Measurements from ENCODE around the gene TLR2. TPM values are rescaled to one million over a fixed set of nuclear protein-coding genes. Genes with fewer than 3 reads are reported as not detected.

TLR2 gene
- total RNA-seq, 4 donors from 2014 or later, result 0.40 to 17.6 (median 9.1) TPM

DNA sequence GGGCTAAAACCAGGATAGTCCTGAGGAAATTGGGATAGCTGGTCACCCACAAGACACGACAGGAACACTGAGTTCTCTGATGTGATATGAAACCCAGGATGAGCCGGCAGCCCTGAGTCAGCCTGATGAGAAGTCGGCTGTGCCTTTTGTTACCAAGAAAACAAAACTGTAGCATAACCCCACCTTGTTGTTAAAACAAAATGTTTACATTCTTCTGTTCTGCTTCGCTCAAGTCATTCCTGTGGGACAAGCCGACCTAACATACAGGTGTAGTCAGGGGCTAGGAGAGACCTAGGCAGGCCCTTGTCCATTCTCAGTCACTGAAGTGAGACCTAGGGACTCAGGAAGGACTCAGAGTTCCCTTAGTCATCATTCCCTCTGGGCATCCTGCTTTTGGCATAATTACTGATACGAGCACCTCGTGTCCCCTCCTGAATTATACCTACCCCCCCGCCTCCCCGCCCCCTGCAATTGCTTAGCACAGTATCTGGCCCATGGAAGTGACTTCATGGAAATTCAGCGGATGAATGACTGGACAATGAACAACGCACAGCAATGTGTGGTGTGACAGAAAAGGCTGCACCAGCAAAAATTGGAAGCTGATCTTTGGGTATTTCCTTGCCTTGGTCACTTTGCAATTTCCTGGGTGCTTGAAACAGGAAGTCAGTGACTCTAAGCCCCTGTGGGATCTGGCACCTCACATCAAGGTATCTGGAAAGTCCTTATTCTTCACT, 31.9 kb upstream of the TLR2 start:
- peak overlapping the region; percentile 15 to 56 (median 30) for H3K27ac ChIP-seq
- in situ Hi-C loops (cut with MboI; ENCODE audit: low pct_ligation_motif_present in 1 of 4, low pct_unique_long_range_greater_than_20kb in 1 of 4, low sequenced_read_pairs in 3 of 4) (no loop called here), intact Hi-C loops (cut with DNase I; ENCODE audit: low total_unique reads) (no loop called here)
- H3K9me3 ChIP-seq, result no peaks in the 10 kb centered on the region
- TF ChIP-seq, protein P1, sequence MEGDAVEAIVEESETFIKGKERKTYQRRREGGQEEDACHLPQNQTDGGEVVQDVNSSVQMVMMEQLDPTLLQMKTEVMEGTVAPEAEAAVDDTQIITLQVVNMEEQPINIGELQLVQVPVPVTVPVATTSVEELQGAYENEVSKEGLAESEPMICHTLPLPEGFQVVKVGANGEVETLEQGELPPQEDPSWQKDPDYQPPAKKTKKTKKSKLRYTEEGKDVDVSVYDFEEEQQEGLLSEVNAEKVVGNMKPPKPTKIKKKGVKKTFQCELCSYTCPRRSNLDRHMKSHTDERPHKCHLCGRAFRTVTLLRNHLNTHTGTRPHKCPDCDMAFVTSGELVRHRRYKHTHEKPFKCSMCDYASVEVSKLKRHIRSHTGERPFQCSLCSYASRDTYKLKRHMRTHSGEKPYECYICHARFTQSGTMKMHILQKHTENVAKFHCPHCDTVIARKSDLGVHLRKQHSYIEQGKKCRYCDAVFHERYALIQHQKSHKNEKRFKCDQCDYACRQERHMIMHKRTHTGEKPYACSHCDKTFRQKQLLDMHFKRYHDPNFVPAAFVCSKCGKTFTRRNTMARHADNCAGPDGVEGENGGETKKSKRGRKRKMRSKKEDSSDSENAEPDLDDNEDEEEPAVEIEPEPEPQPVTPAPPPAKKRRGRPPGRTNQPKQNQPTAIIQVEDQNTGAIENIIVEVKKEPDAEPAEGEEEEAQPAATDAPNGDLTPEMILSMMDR (IDR thresholded peaks at IDR 0.05), result no peak
- TF ChIP-seq EP300 (IDR thresholded peaks at IDR 0.05; ENCODE audit: low read depth), result no peak
- no peak for TF ChIP-seq POLR2A (IDR thresholded peaks at IDR 0.05)
- TF ChIP-seq POLR2AphosphoS5 (IDR thresholded peaks at IDR 0.05), result no peak
- WGBS, 2 donors (ENCODE audit: low coverage in 1 of 2), result 67 to 71% methylated on average over 3 to 11 of the region's 11 CpGs
- H3K4me3 ChIP-seq, result no peak overlapping the region
- H3K27me3 ChIP-seq, result no peaks in the 10 kb centered on the region
- no peak for DNase-seq
- no peaks in the 10 kb centered on the region for H3K36me3 ChIP-seq
- no peaks in the 10 kb centered on the region for H3K4me1 ChIP-seq

DNA sequence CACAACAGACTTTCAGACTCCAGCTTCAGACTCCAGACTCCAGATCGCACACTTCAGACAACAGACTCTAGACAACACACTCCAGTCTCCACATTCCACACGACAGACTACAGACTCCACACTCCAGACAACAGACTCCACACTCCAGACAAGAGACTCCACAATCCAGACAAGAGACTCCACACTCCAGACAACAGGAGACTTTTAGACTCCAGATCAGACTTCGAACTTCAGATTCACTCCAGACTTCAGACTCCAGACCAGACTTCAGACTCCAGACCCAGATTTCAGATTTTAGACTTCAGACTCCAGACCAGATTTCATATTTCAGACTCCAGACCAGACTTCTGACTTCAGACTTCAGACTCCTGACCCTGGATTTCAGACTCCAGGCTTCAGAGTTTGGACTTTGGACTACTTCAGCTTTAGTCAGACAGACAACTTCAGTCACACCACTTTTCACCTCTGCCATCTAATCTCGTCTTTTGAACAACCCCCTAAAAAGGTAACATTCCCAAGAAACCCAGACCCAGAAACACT, 29.0 kb upstream of the TLR2 start:
- WGBS, 2 donors (ENCODE audit: low coverage in 1 of 2), result 62 to 67% methylated on average over 4 of the region's 4 CpGs
- no peak for DNase-seq
- H3K27ac ChIP-seq, result peak overlapping the region in 2 of 4 donors; percentile 0 to 3

DNA sequence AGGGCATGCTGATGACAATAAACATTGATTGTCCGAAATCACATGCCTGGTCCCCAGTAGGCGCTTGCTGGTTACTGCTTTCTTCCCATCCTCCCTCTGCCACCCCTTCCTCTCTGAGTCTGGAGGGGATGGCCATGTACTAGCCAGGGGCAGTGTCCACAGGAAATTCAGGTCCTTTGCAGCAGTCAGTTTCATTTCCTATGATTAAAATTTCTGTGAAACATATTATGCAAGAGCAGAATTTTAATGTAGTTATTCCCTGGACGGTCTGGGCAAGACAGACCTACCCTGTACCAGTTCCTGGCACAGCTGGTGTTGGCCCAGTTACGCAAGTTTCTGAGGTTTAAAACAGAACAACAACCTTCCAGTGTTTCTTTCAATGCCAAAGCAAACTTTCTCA, 28.2 kb upstream of the TLR2 start:
- H3K36me3 ChIP-seq, result no peaks in the 10 kb centered on the region
- no peak overlapping the region for H3K4me3 ChIP-seq
- H3K27me3 ChIP-seq, result no peaks in the 10 kb centered on the region
- no peak for DNase-seq
- WGBS, 2 donors (ENCODE audit: low coverage in 1 of 2), result 70 to 94% methylated on average over 3 to 4 of the region's 4 CpGs
- in situ Hi-C loops (cut with MboI; ENCODE audit: low pct_ligation_motif_present in 1 of 4, low pct_unique_long_range_greater_than_20kb in 1 of 4, low sequenced_read_pairs in 3 of 4), result no loop called here
- TF ChIP-seq, protein P1 (IDR thresholded peaks at IDR 0.05), result no peak
- TF ChIP-seq EP300 (IDR thresholded peaks at IDR 0.05; ENCODE audit: low read depth) (no peak), POLR2AphosphoS5 (IDR thresholded peaks at IDR 0.05) (no peak), POLR2A (IDR thresholded peaks at IDR 0.05) (no peak)
- H3K27ac ChIP-seq, result peak overlapping the region in 3 of 4 donors; percentile 25 to 43 (median 28)
- H3K9me3 ChIP-seq, result no peaks in the 10 kb centered on the region
- intact Hi-C loops (cut with DNase I; ENCODE audit: low total_unique reads), result no loop called here
- H3K4me1 ChIP-seq, result no peaks in the 10 kb centered on the region

More for the DNA sequence above, 29.0 kb upstream of the TLR2 start:
- H3K4me3 ChIP-seq, result no peak overlapping the region
- in situ Hi-C loops (cut with MboI; ENCODE audit: low pct_ligation_motif_present in 1 of 4, low pct_unique_long_range_greater_than_20kb in 1 of 4, low sequenced_read_pairs in 3 of 4) (no loop called here), intact Hi-C loops (cut with DNase I; ENCODE audit: low total_unique reads) (no loop called here)
- H3K27me3 ChIP-seq, result no peaks in the 10 kb centered on the region
- H3K36me3 ChIP-seq, result no peaks in the 10 kb centered on the region
- TF ChIP-seq POLR2AphosphoS5 (IDR thresholded peaks at IDR 0.05) (no peak), POLR2A (IDR thresholded peaks at IDR 0.05) (no peak), EP300 (IDR thresholded peaks at IDR 0.05; ENCODE audit: low read depth) (no peak)
- TF ChIP-seq, protein P1 (IDR thresholded peaks at IDR 0.05), result no peak
- H3K4me1 ChIP-seq, result no peaks in the 10 kb centered on the region
- no peaks in the 10 kb centered on the region for H3K9me3 ChIP-seq

DNA sequence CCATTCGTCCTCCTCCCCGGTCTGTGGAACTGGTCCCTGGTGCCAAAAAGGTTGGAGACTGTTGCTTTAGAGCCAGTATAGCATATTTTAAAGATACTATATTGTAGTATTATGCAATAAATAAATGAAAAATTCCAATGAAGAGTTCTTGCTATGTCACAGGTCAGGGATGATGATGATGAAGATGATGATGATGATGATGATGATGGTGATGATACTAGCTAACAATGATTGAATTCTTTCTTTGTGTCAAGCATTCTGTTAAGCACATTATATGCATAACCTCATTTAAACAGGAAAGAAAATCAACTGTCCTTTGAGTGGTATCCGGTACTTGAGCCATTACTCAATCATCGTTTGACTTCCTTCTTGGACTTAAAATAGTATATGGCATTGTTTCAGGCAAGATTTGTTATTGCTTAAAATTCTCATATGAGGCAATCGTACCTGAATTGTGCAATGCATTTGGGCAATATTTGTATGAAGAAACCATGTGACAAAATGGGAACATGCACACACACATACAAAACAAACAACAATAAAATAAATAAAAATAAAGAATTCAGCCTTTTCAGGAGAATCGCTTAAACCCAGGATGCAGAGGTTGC, 22.8 kb upstream of the TLR2 start:
- intact Hi-C loops (cut with DNase I; ENCODE audit: low total_unique reads) (no loop called here), in situ Hi-C loops (cut with MboI; ENCODE audit: low pct_ligation_motif_present in 1 of 4, low pct_unique_long_range_greater_than_20kb in 1 of 4, low sequenced_read_pairs in 3 of 4) (no loop called here)
- H3K4me1 ChIP-seq, result no peaks in the 10 kb centered on the region
- H3K36me3 ChIP-seq, result no peaks in the 10 kb centered on the region
- peak in 1 of 3 donors; percentile 29 for TF ChIP-seq POLR2AphosphoS5 (IDR thresholded peaks at IDR 0.05)
- TF ChIP-seq, protein P1 (IDR thresholded peaks at IDR 0.05), result no peak
- no peak for TF ChIP-seq POLR2A (IDR thresholded peaks at IDR 0.05)
- TF ChIP-seq EP300 (IDR thresholded peaks at IDR 0.05; ENCODE audit: low read depth), result no peak
- DNase-seq, result no peak
- H3K4me3 ChIP-seq, result no peak overlapping the region
- peak overlapping the region in 1 of 4 donors; percentile 16 for H3K27ac ChIP-seq
- no peaks in the 10 kb centered on the region for H3K27me3 ChIP-seq
- H3K9me3 ChIP-seq, result no peaks in the 10 kb centered on the region
- 71 to 73% methylated on average over 4 to 6 of the region's 6 CpGs for WGBS, 2 donors (ENCODE audit: low coverage in 1 of 2)
